ENCODE data around the gene IER2.
"Not testable (repeated sequence)": the region's sequence is repeated elsewhere in the genome, so short reads cannot be mapped to it uniquely, and the experiment has no call there.

The IER2 gene

DNA sequence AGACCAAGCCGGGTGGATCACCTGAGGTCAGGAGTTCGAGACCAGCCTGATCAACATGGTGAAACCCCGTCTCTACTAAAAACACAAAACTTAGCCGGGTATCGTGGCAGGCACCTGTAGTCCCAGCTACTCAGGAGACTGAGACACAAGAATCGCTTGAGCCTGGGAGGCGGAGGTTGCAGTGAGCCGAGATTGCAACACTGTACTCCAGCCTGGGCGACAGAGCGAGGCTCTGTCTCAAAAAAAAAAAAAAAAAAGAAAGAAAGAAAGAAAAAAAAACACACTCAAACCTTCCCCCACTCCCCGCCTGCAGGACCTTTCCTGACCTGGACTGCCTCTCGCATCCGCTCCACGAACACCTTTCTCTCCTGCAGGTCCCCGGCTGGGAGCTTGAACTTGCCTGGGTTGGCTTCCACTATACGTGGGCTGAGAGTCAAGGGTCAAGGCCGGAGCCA is 1.0 kb upstream of the IER2 start:
- H3K9me3 ChIP-seq (ENCODE audit: control insufficient read depth, low read length); H3K27ac ChIP-seq (ENCODE audit: low read depth, low read length, severe bottlenecking); H3K4me1 ChIP-seq (ENCODE audit: control insufficient read depth, insufficient read depth, low read length, poor library complexity, severe bottlenecking): not testable (repeated sequence)
- Histone ChIP-seq H3K36me3 (ENCODE audit: control insufficient read depth, insufficient read depth, low read length) (peaks cover 16% of the 10 kb centered on the region), H3K4me3 (ENCODE audit: extremely low read depth, insufficient read depth, low read length, poor library complexity, severe bottlenecking) (peak overlapping the region; percentile 99)
- WGBS, 2 experiments (ENCODE audit: insufficient coverage in 2 of 2) = 62 to 88% methylated on average over 5 to 14 of the region's 17 CpGs

DNA sequence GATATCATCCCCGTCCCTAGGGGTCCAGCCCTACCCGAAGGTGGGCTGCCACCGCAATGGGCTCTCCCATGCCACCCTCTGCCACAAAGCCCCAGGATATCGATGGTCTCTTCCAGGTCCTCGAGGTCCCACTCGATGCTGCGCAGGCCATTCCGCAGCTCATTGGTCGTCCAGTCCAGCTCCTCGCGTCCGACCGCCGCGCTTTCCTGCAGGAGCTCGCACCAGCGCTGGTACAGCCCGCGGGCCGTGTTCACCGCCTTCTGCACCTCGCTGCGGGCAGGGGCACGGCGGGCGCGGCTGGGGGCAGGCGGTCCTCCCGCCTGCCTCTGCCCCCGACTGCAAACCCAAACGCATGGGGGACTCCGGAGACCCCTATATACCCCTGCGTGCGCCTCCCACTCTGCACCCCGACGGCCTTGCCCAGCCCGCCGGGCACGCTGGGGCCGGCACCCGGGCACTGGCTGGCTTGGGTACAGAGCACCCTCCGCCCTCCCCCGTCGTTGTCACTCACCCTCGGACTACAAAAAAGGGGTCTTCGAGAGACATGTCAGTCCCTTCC is 504 bp upstream of the IER2 start:
- Histone ChIP-seq H3K27ac (ENCODE audit: low read depth, low read length, severe bottlenecking) (peak overlapping the region; percentile 43), H3K4me1 (ENCODE audit: control insufficient read depth, insufficient read depth, low read length, poor library complexity, severe bottlenecking) (no peaks in the 10 kb centered on the region), H3K4me3 (ENCODE audit: extremely low read depth, insufficient read depth, low read length, poor library complexity, severe bottlenecking) (peak overlapping the region; percentile 99), H3K9me3 (ENCODE audit: control insufficient read depth, low read length) (no peaks in the 10 kb centered on the region), H3K36me3 (ENCODE audit: control insufficient read depth, insufficient read depth, low read length) (peaks cover 16% of the 10 kb centered on the region)
- WGBS, 2 experiments (ENCODE audit: insufficient coverage in 2 of 2) = 0 to 1% methylated on average over 37 to 43 of the region's 46 CpGs

DNA sequence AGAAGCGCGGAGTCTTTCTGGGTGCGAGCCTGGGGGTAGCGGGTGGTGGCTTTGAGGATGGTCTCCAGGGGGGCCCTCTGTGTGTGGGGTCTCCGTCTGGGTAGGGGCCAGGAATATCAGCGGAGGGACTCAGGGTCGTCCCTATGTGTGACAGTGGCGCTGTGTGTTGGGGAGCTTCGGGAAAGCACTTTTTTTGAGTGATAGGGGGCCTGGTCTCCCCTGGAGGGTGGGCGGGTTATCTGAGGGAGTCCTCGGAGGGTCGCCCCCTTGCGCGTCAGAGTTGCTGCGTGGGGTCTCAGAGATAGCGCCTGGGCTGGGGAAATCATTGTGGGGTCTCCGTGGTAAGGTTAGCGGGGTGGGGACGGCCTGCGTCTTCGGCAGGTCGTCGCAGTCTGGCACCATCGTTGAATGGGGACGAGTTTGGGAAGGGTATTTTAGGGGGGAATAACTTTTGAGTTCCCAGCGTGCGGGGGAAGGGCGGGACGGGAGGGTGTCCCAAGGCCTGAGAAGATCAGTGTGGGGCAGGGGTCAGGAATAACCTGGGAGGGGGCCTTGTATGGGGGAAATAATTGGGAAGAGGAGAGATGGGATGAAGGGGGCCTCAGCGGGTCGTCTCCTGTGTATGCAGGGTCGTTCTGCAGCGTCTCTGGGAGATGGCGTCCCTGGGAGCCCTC is 857 bp downstream of the IER2 start:
- Histone ChIP-seq H3K4me1 (ENCODE audit: control insufficient read depth, insufficient read depth, low read length, poor library complexity, severe bottlenecking) (peaks cover 4% of the 10 kb centered on the region), H3K4me3 (ENCODE audit: extremely low read depth, insufficient read depth, low read length, poor library complexity, severe bottlenecking) (peak overlapping the region; percentile 99), H3K9me3 (ENCODE audit: control insufficient read depth, low read length) (no peaks in the 10 kb centered on the region), H3K27ac (ENCODE audit: low read depth, low read length, severe bottlenecking) (peak overlapping the region; percentile 91), H3K36me3 (ENCODE audit: control insufficient read depth, insufficient read depth, low read length) (peaks cover 16% of the 10 kb centered on the region)
- 1% methylated on average over 27 to 30 of the region's 34 CpGs for WGBS, 2 experiments (ENCODE audit: insufficient coverage in 2 of 2)

DNA sequence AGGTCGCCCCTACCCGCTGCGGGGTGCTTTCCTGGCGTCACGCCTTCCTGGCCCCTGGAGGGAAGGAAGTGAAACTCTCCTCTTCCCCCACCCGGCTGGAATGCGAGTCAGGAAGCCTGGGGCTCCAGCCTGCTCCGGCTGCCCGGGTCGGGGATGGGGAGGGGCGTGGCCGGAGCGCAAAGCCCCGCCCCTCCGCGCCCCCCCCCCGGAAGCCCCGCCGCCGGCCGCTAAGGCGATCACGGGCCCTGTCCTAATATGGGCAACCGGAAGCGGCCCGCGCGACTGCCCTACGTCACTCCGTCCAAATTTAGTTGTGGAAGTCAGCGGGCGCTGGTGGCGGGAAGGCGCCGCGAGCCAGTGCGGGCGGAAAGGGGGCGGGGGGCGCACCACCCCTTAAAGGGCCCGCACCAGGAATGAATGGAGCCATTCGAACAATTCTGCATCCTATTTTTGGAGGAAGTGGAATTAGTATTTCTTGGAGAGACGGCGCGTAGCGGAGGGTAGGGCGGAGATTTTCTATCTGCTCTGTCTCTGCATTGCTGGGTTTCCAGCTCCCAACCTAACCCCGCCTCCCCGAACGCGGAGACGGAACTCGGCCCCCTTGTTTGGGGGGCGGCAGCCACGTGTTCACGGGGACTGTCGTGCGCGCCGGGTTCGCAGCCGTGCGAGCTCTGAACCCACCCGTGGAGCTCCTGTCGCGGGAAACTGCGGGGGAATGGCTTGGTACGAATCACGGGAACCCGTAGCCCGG is 1.6 kb downstream of the IER2 start:
- 0% methylated on average over 37 to 47 of the region's 71 CpGs for WGBS, 2 experiments (ENCODE audit: insufficient coverage in 2 of 2)
- Histone ChIP-seq H3K4me1 (ENCODE audit: control insufficient read depth, insufficient read depth, low read length, poor library complexity, severe bottlenecking) (peaks cover 5% of the 10 kb centered on the region), H3K36me3 (ENCODE audit: control insufficient read depth, insufficient read depth, low read length) (peaks cover 16% of the 10 kb centered on the region), H3K9me3 (ENCODE audit: control insufficient read depth, low read length) (no peaks in the 10 kb centered on the region), H3K4me3 (ENCODE audit: extremely low read depth, insufficient read depth, low read length, poor library complexity, severe bottlenecking) (peak overlapping the region; percentile 99), H3K27ac (ENCODE audit: low read depth, low read length, severe bottlenecking) (peak overlapping the region; percentile 98)

DNA sequence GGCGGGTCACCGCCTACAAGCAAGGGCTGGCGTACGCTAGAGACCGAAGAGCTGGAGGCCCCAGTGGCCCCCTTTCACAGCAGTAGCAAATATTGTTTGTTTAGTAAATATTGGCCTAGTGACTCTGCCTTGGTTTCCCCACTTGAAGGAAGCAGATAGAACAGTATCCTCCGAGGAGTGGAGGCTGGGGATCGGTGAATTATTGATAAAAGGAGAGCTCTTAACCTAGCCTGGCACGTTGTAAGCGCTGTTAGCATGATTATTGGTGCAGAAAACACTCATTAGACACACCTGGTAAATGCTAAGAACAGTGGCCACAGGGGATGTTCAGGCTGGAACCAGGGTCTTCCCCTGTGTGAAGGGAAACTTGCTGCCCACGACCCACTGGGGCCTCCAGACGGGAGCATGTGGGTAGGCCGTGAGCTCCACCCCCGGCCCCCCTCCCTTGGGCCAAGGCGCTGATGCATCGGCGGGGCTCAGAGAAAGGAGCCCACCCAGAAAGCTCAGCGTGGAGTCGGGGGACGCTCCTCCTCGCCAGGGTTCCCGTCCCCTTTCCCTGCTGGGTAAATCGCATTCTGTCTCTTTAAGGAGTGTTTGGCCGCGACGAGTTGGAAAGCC is 2.3 kb downstream of the IER2 start:
- Histone ChIP-seq H3K9me3 (ENCODE audit: control insufficient read depth, low read length) (no peaks in the 10 kb centered on the region), H3K4me3 (ENCODE audit: extremely low read depth, insufficient read depth, low read length, poor library complexity, severe bottlenecking) (peak overlapping the region; percentile 98), H3K36me3 (ENCODE audit: control insufficient read depth, insufficient read depth, low read length) (peaks cover 16% of the 10 kb centered on the region), H3K27ac (ENCODE audit: low read depth, low read length, severe bottlenecking) (peak overlapping the region; percentile 98), H3K4me1 (ENCODE audit: control insufficient read depth, insufficient read depth, low read length, poor library complexity, severe bottlenecking) (peaks cover 5% of the 10 kb centered on the region)
- 0% methylated on average over 15 to 19 of the region's 25 CpGs for WGBS, 2 experiments (ENCODE audit: insufficient coverage in 2 of 2)

DNA sequence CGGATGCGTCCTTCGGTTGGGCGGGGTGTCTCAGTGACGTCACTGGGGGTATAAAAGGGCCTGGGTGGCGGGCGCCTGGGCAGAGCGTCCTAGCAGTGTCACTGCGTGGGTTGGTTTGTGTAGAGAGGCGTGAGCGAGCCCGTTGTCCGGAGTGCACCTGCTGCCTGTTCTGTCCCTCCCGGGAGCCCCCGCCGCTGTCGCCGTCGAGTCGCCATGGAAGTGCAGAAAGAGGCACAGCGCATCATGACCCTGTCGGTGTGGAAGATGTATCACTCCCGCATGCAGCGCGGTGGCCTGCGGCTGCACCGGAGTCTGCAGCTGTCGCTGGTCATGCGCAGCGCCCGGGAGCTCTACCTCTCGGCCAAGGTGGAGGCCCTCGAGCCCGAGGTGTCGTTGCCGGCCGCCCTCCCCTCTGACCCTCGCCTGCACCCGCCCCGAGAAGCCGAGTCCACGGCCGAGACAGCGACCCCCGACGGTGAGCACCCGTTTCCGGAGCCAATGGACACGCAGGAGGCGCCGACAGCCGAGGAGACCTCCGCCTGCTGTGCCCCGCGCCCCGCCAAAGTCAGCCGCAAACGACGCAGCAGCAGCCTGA is 2.9 kb downstream of the IER2 start:
- peak overlapping the region; percentile 98 for H3K27ac ChIP-seq (ENCODE audit: low read depth, low read length, severe bottlenecking)
- H3K4me3 ChIP-seq (ENCODE audit: extremely low read depth, insufficient read depth, low read length, poor library complexity, severe bottlenecking) = peak overlapping the region; percentile 98
- 0% methylated on average over 48 to 52 of the region's 59 CpGs for WGBS, 2 experiments (ENCODE audit: insufficient coverage in 2 of 2)
- H3K36me3 ChIP-seq (ENCODE audit: control insufficient read depth, insufficient read depth, low read length) = peaks cover 16% of the 10 kb centered on the region
- no peaks in the 10 kb centered on the region for H3K9me3 ChIP-seq (ENCODE audit: control insufficient read depth, low read length)
- H3K4me1 ChIP-seq (ENCODE audit: control insufficient read depth, insufficient read depth, low read length, poor library complexity, severe bottlenecking) = peaks cover 5% of the 10 kb centered on the region

DNA sequence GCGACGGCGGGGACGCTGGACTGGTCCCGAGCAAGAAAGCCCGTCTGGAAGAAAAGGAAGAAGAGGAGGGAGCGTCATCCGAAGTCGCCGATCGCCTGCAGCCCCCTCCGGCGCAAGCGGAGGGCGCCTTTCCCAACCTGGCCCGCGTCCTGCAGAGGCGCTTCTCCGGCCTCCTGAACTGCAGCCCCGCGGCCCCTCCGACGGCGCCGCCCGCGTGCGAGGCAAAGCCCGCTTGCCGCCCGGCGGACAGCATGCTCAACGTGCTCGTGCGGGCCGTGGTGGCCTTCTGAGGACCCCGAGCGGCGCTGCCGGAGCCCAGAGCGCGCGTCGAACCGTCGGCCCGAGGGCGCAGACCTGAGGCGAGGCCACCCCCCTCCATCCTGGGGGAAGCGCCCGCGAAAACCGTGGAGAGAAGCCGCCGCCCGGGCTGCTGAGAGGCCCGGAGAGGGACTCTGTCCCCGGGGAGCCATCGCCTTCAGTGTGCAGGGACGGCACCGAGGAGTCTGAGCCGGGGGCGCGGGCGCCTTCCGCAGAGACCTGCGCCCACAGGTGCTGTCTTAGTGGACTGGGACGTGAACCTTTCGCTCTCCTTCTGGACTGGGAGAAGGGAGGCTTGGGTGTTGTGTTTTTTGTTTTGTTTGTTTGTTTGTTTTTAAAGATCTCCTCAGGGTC is 3.5 kb downstream of the IER2 start:
- peak overlapping the region; percentile 98 for H3K4me3 ChIP-seq (ENCODE audit: extremely low read depth, insufficient read depth, low read length, poor library complexity, severe bottlenecking)
- peaks cover 5% of the 10 kb centered on the region for H3K4me1 ChIP-seq (ENCODE audit: control insufficient read depth, insufficient read depth, low read length, poor library complexity, severe bottlenecking)
- H3K36me3 ChIP-seq (ENCODE audit: control insufficient read depth, insufficient read depth, low read length) = peaks cover 16% of the 10 kb centered on the region
- no peaks in the 10 kb centered on the region for H3K9me3 ChIP-seq (ENCODE audit: control insufficient read depth, low read length)
- 0% methylated on average over 46 to 58 of the region's 69 CpGs for WGBS, 2 experiments (ENCODE audit: insufficient coverage in 2 of 2)
- peak overlapping the region; percentile 98 for H3K27ac ChIP-seq (ENCODE audit: low read depth, low read length, severe bottlenecking)

DNA sequence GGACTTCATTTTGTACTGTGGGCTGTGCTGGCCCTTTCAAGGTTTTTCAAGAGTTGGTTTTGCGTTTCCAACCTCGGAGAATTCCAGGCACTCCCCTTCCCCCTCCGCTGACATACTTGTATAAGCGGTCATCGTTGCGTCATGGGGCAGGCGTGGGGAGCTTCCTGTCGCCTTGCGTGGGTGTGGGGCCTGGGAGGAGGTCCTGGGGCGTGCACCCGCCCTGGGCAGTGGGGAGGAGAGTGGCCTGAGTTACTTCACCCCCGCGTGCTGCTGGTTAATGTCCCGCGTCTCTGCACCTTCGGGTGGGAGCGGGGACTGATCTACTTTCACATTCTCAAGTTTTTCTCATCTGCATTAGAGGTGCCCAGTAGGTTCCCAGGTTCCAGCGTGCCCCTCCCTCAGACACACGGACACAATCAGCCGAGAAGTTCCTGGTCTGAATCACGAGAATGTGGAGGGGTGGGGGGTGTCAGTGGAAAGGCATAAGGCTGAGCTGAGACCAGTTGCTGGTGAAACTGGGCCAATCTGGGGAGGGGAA is 4.1 kb downstream of the IER2 start:
- peak overlapping the region; percentile 98 for H3K27ac ChIP-seq (ENCODE audit: low read depth, low read length, severe bottlenecking)
- peak overlapping the region; percentile 98 for H3K4me3 ChIP-seq (ENCODE audit: extremely low read depth, insufficient read depth, low read length, poor library complexity, severe bottlenecking)
- 0% methylated on average over 6 to 14 of the region's 21 CpGs for WGBS, 2 experiments (ENCODE audit: insufficient coverage in 2 of 2)
- peaks cover 5% of the 10 kb centered on the region for H3K4me1 ChIP-seq (ENCODE audit: control insufficient read depth, insufficient read depth, low read length, poor library complexity, severe bottlenecking)
- peaks cover 16% of the 10 kb centered on the region for H3K36me3 ChIP-seq (ENCODE audit: control insufficient read depth, insufficient read depth, low read length)
- no peaks in the 10 kb centered on the region for H3K9me3 ChIP-seq (ENCODE audit: control insufficient read depth, low read length)

DNA sequence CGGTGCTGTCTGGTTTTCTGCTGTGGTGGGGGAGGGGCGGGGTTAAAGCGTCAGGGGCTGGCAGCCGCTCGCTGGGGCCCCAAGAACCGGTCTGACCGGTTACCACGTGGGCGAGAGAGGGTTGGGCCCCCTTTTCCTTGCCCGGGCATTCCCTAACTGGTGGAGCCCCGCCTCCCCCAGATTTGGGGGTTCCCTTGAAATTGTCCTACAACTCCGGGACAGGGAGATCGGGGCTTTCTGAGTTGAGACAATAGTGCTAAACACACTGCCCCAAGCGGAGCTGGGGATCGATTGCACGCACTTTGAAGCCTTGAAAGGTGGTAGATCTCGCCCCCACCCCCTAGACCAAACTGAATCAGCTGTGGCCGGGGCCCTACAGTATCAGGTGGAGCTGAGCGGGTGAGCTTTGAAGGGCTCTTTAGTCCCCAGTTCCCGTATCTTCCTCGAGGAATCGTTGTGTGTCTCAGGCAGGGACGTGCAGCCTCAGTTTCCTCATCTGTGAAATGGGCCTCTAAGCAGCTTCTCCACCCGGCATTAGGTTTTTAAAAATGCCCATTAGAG is 4.8 kb downstream of the IER2 start:
- H3K36me3 ChIP-seq (ENCODE audit: control insufficient read depth, insufficient read depth, low read length) = peaks cover 16% of the 10 kb centered on the region
- H3K4me3 ChIP-seq (ENCODE audit: extremely low read depth, insufficient read depth, low read length, poor library complexity, severe bottlenecking) = peak overlapping the region; percentile 98
- H3K4me1 ChIP-seq (ENCODE audit: control insufficient read depth, insufficient read depth, low read length, poor library complexity, severe bottlenecking) = peaks cover 5% of the 10 kb centered on the region
- peak overlapping the region; percentile 98 for H3K27ac ChIP-seq (ENCODE audit: low read depth, low read length, severe bottlenecking)
- no peaks in the 10 kb centered on the region for H3K9me3 ChIP-seq (ENCODE audit: control insufficient read depth, low read length)
- WGBS, 2 experiments (ENCODE audit: insufficient coverage in 2 of 2) = 0 to 2% methylated on average over 12 to 24 of the region's 24 CpGs

All from mesodermal cell (in vitro differentiated cells).